ENCODE measurements around the gene NUAK2.
"Not testable (repeated sequence)": the region's sequence is repeated elsewhere in the genome, so short reads cannot be mapped to it uniquely, and the experiment has no call there.

The NUAK2 gene

DNA sequence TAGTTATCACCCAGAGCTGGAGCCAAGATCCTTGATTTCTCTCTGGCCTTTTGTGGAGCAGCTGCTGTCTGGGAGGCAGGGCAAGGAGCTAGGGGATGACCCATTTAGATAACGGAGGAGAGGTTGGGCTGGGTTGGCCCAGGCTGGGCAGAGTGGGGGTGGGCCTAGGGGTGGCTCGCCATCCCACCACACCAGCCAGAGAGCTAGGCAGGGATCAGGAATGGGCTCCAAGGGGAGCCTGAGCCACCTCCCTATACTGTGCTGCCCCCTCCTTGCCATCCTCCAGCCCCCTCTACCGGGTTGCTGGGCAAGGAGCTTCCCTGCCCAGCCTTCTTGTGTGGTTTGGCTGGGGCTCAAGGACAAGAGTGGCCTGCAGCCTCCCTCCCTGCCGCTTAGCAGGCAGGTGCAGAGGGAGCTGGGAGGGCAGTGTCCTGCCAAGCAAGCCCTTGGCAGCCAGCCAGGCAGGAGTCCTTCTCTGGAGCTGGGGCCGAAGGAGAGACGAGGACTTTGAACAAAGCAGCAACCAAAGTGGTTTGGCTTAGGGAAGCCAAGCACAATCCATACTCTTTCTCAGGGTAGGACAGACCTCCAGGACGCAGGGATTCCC, 4.1 kb downstream of the NUAK2 start:
- DNase-seq = peak; percentile 95

DNA sequence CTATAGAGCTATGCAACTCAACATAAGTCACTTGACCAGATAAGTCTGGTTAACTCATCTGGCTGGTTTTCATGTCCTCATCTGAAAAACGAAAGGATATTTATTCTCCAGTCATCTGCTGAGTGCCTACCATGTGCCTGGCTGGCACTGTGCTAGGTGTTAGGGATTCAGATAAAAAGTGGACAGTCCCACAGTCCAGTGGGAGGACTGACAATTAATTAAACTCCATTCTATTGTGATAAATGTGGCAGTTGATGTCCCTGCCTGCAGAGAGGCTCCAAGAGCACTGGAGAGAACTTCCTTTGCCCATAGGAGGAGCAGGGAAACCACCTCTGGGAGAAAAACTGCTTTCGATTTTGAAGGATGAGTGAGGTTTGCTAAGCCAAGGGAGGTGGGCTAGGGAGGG, 5.4 kb downstream of the NUAK2 start:
- peak; percentile 15 for DNase-seq

DNA sequence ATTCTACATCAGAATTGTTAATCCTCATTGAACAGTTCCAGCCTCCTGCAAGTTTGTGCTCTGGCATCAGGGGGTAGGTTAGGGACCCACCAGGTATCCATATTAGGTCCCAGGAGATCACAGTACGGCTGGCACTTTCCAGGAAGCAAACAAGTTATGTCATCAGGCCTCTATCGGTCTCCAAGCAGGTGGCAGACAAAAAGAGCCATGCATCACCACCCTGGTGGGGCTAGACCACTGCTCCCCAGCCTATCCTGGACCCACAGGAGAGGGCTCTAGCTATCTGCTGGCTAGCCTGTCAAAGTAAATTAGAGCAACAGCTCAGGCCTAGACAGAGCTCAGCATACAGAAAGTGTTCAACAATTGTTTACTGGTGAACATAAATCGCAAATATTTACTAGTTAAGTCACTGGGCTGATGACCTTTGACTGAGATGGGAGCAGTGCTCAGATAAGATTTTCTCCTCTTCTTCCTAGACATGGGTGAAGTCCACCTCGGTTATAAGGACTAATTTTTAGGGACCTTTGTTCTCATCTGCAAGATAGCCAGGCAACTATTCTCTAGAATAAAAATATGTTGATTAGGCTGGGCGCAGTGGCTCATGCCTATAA, 6.4 kb downstream of the NUAK2 start:
- DNase-seq = peak; percentile 39

DNA sequence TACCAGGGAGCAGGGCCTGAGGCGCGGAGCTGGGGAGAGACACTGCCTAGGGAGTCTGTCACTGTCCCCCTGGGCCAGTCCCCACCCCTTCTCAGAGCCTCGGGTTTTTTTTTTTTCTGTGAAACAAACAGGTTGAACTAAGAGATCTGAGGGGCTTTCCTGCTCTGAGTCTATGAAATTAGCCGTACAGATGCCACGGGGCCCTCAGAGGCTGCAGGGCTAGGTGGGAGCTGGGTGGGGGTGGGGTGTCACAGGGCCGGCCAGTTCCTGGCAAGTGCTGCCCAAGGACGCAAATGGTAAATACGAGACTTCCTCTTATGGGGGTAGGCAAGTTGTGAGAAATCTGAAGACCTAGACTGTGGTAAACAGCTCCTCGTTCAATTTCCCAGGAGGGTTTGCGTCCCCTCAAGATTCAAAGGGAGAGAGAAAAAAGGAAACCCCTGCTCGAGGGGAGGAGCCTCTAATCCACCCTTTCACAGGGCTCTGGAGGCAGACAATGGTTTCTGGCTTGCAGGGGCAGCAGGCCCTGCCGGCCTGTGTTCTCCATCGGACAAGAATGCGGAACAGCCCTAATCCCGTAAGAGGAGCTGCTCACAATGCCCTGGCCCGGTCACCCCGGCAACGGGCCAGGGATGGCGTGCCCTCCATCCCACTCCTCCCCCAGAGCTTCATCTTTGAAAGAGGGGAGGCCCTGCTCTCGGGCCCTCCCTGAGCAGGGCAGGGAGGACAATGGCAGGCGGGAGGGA, 7.8 kb downstream of the NUAK2 start:
- peak; percentile 39 for DNase-seq

DNA sequence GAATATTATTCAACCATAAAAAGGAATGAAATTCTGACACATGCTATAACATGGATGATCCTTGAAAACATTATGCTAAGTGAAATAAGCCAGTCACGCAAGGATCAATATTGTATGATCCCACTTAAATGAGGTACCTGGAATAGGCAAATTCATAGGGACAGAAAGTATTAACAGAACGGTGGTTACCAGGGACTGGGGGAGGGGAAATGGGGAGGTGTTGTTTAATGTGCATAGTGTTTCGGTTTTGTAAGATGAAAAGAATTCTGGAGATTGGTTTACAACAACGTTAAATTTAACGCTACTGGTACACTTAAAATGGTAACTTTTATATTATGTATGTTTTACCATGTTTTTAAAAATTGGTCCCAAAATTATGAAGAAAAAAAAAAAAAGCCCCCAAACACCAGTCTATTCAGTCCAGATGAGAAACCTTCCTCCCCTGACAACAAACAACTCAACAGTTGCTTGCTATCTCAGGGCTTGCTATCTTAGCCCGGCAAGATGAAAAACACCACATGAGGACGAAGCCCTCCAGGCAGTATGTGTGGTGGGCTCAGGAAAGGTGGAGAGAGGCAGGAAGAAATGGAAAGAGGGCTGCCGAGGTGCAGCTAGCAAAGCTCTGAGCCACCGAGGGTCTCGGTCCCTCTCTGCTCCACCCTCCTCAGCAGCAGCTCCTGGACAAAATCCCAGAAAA, 8.5 kb downstream of the NUAK2 start:
- DNase-seq = no peak

DNA sequence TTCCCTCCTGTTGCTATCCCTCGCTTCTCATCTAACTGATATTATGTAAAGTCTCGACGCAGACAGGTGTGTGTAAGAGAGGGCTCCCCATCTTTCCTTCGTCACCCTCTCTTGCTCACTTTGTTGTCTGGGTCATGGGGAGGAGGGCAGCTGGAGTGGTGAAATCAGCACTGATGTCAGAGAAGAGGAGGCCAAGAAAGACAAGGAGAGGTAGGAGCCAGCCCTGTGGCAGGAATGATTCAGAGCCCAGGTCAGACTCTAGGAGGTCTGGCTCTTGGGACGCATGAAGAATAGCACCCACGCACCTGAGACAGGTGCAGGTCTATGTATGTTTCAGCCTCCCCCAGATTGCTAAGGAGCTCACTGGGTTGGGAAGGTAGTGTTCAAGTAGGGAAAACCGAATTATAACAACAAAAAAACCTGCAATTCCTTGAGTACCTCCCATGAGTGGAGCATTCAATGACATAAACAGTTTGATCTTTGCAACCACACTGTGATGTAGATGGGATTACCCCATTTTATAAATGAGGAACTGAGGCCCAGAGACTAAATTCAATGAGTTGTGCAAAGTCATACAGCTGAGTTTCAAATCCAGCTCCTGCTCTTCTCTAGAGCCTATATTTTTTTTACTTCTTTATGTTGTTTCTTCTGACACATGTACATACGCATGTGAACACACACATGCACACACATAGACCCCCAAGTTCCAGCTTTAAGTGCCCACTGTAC, 10.4 kb downstream of the NUAK2 start:
- DNase-seq = no peak

DNA sequence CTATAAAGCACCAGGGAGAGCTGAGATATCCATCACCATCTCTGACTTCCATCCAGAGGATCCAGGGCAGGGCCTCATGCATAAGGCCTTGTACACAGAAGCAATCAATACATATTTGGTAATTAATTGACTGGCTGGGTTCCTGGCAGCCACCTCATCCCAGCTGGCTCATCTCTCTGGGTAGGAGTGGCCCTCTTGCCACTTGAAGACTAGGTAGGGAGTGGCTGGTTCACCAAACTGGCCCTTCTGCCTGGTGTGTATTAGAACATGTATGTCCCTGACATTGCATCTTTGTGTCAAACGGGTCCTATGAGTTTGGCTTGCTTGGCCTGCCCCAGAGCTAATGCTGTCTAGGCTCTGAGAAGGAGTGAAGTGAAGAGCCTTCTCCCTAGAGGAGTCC, 11.8 kb downstream of the NUAK2 start:
- no peak for DNase-seq

DNA sequence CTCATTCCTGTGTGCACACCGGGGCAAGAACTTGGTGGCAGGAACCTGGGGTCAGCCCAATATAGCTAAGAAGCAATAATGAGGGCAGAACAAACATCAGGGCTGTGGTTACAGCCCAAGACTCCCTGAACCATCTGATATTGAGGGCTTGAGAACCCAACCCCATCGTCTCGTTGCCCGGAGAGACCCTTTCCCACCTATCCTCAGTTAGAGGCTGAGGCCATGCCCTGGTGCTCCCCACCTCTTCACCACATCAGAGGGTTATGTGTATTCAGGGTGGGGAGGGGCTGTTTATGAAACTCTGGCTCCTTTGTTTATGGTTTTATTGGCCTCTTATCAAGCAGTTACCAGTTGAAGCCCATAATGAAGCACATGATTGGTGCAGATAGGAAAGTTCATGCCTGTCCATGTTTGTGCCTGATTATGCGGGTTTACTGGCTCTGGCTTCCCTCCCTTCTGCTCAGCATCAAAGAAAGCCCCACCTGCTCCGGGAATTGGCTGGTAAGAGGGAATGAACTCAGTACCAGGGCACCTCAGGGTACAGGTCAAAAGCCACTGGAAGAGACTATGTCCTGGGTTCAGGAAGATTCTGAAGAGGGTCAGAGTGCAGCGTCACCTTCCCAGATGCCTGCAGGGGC, 14.5 kb downstream of the NUAK2 start:
- no peak for DNase-seq

DNA sequence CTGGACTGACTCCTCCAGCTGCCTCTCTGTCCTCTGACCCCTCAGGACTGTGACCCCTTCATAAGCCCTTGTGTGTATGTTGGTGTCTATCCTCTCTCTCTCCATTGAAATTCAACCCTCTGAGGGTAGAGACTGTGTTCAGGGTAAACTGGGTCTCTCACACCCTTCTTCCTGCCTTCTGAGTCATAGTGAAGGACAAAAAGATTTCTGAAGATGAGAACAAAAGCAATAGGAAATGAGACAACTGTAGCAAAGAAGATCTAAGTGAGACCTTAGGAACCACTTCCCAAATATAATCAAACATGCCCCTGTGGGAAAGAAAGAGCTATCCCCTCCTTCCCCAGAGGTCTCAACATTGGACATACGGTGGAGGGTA, 16.9 kb downstream of the NUAK2 start:
- DNase-seq = no peak

DNA sequence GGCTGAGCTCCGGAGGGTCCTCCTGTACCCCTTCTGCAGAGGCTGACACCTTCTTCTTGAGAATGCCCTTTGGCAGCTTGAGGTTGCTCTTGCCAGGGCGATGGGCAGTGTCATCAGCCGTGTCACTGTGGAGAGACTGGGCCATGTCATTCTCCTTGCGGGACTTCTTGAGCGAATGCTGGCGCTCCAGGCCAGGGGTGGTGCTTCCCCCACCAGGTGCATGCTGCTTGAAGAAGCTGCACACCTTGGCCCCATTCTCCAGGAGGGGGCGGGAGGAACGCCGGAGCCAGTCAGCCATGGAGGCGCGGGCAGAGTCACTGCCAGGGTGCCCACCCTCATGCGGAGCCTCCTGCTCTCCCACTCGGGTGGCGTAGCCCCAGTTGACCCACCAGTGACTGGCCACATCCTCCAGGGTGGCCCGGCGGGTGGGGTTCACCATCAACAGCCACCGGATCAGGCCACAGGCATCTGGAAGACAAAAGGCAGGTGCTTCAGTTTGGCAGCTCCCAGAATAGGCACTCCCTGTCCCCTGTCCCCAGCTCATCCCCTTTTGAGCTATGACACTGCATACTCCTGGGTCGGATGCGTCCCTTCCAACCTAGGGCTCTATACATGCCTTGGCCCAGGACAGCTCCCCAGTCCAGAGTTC, 17.4 kb downstream of the NUAK2 start:
- DNase-seq = no peak

DNA sequence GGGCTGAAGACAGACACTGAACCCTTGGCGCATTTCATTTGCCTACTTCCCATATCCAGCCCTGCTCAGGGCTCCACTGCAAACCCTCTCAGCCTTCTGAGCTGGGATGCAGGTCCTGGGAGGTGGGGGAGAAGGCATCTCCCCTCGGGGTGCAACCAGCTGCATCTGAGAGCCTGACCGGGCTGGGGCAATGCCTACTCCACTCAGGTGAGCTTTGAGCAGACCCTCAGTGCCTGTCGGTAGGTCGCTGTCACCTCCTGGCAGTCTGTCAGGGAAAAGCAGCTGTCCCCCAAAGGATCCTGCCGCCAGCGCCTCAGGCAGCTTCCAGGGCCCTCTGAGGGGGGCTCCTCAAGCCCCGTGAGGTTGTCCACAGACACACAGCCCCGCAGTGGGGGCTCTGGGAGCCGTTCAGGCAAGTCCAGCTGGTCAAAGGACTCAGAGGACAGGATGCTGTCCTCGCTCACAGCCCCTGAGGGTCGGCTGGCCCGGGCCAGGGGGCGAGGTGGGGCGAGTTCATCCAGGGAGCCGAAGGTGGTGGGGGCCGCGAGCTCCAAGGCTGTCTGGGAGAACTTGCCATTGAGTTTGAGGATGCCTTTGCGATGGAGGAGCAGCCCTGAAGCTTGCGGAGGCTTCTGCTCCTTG, 18.2 kb downstream of the NUAK2 start:
- DNase-seq = no peak

DNA sequence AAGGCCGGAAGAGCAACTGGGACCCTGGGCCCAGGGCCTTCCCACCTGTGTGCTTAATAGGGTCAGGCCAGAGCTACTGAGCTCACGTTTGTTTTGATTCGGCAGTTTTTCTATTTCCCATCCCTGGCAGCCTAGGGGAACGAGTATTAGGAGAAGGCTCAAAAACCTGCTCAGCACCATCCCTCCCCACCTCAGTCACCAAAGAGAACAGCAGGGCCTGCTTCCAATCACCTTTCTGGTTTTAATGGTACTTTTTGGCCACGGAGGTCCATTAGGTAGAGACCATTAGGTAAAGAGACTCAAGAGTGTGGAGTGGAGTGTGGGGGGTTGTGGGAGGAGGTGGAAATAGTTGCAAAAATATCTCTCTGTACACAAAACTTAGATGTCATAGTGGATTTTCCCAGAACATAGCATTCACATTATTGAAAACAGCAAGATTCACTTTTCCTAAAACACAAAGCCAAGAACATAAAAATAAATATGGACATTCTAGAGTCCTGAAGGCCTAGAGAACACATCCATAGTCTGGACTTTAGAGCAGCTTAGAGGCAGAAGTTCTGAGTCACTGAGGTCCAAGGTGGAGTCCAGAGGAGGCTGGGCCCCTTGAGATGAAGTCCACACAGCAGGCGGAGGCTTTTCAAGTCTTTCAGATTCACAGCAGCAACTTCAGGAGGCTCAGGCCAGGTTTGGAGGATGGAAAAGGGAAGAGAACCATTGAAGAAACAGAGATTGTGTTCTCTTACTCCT, 19.5 kb downstream of the NUAK2 start:
- no peak for DNase-seq

DNA sequence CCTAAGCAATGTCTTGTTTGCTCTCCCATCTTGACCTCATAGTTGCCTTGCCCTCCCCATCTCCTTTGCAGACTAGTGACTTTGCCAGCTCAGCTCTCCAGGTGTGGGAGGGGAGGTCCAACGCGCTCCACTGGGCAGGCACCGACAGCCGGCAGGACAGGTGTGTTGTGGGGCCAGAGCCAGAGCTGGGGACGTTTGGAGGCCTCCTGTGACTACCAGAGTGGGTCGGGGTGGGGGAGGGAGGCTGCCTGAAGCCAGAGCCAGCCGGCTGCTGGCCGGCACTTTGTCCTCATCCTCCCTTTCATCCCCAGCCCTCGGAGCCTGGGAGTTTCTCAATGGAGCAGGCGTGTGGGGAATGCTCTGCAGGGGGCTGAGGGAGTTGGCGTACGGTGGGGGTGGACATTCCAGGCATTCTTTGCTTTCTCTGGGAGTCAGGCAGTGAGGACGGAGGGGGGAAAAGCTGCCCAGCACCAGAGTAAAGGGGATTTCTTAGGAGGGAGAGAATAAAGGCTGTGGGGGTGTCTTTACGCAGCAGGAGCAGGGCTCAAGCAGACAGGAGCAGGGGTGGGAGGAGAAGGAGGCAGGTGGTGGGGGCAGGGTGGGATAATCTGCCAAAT, 20.2 kb downstream of the NUAK2 start:
- peak; percentile 83 for DNase-seq

DNA sequence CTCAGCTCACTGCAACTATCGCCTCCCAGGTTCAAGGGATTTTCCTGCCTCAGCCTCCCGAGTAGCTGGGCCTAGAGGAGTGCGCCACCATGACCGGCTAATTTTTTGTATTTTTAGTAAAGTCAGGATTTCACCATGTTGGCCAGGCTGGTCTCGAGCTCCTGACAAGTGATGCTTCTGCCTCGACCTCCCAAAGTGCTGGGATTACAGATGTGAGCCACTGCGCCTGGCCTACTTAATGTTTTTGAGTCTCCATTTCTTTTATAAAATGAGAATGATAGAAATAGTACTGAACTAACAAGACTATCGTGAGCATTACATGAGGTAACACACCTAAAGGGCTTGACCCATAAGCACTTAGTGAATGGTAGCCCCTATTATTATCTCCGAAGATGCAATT, 21.4 kb downstream of the NUAK2 start:
- no peak for DNase-seq

DNA sequence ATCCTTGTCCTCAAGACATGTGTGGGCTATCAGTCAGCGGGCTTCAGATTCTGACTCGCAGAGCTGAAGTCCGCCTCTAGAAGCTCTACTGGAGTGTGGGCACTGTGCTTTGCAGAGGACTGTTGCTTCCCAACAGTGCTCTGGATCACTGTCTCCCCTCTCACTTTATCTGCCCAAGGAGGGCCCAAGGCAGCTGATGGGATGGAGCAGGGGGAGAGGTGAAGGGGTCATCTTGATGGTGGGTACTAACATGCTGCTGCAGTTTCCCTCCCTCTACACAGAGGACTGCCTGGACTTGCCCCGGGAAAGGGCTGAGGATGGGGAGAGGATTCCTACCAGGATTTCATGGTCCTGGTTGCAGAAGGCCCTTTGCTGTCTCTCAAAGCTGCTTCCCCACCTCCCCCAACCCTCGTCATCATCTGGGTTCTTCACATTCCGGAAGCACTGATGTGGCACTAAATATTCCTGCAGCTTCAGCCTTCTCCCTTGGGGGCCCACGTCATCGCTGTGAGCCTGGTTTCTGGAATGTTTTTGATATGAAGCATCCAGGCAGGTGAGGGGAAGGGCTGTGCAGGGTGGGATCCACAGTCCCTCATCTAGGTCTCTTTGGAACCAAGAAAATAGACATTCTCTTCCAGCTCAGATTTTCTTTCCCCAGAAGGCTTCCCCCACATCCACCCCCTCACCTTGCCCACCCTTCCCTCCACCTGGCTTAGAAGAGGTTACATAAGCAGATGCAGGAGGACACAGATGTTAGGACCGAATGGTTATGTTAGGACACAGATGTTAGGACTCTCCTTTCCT, 23.2 kb downstream of the NUAK2 start:
- peak; percentile 42 for DNase-seq

DNA sequence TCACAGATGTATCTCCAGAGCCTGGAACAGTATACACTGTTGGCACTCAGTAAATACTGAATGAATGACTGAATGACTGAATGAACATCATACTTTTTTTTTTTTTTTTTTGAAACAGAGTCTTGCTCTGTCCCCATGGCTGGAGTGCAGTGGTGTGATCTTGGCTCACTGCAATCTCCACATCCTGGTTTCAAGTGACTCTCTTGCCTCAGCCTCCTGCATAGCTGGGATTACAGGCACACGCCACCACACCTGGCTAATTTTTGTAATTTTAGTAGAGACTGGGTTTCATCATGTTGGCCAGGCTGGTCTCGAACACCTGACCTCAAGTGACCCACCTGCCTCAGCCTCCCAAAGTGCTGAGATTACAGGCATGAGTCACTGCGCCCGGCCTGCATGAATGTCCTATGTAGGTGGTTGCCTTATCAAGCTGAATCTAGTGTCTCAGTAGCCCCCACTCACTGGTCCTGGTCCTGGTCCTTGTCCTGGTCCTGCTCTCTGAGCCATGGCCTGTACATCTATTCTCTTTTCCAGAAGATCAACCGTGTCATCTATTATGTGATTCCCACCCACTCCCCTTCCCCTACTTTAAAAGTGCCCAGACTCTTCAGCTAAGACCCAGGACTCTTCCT, 23.9 kb downstream of the NUAK2 start:
- DNase-seq = not testable (repeated sequence)

DNA sequence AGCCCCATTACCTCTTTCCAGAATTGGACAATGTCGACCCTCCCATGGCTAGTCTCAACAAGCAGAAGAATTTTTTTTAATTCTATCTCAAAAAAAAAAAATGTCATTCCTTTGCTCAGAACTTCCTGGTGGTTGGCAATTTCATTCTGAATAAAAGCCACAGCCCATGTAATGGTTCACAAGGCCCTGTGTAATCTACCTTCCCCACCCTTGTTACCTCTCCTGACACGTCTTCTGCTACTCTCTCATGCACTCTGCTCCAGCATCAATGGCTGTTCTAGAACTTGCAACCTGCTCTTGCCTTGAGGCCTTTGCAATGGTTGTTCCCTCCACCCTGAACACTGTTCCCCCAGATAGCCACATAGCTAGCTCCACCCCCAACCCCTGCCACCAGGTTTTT, 25.4 kb downstream of the NUAK2 start:
- no peak for DNase-seq

DNA sequence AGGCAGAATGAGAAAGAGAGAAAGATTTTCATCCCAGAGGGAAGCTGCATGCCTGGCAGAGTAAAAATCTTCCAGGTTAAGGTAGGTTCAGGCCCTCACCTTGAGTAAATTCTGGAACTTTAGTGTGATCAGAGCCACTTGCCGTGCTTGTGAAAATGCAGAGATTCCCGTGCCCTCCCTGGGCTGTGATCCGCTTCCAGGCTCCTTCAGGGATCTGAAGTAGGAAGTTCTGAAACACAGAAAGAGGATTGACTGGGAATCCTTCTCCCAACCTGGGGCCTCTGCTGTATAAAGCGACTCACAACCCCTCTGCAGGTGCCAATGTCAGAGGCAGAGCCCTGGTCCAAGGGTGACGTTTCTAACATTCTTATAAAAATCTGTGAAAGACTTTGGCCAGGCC, 26.6 kb downstream of the NUAK2 start:
- DNase-seq = no peak

All from NCI-H510A treated with DMSO at 0.1 percent for 48 hours (cell line).